NT2/D1 (cell line): ENCODE data around the gene SH3GL2.

ENCODE experiments used
- DNase-seq: peaks from one replicate; pipeline ENCODE4 v3.0.0-alpha.2; 2011; ENCODE audit warnings: low read depth, low spot score
- H3K27me3 ChIP-seq: 2 replicates; pipeline ENCODE4 v1.6.0; 2011; ENCODE audit warnings: mild to moderate bottlenecking; ENCODE audit not compliant: insufficient read length, insufficient read depth
- H3K36me3 ChIP-seq: 2 replicates; pipeline ENCODE4 v1.6.1; 2011; ENCODE audit warnings: mild to moderate bottlenecking, low read length, mixed read lengths; ENCODE audit not compliant: insufficient read depth, insufficient read length
- H3K4me1 ChIP-seq: 2 replicates; pipeline ENCODE4 v1.5.1; 2011; ENCODE audit not compliant: insufficient read depth, insufficient read length
- H3K4me3 ChIP-seq: 2 replicates; pipeline ENCODE4 v1.5.1; 2011; ENCODE audit warnings: low read depth; ENCODE audit not compliant: insufficient read length
- H3K9ac ChIP-seq: 2 replicates; pipeline ENCODE4 v1.6.0; 2011; ENCODE audit warnings: low read depth; ENCODE audit not compliant: insufficient read length
- H3K9me3 ChIP-seq: 2 replicates; pipeline ENCODE4 v1.5.1; 2011; ENCODE audit warnings: mild to moderate bottlenecking, low read length; ENCODE audit not compliant: insufficient read depth
- SUZ12 ChIP-seq: IDR thresholded peaks from 2 replicates; pipeline ENCODE4 v1.6.1; 2011; ENCODE audit not compliant: insufficient read length, insufficient read depth; ENCODE audit errors: extremely low read depth
- YY1 ChIP-seq: IDR thresholded peaks from 2 replicates; pipeline ENCODE4 v1.6.1; 2011; ENCODE audit not compliant: insufficient read length, insufficient read depth
- ZNF274 ChIP-seq: IDR thresholded peaks from 2 replicates; pipeline ENCODE4 v1.6.1; 2011; ENCODE audit warnings: mild to moderate bottlenecking, low read depth, low read length

SH3GL2 gene

GRCh38 chr9:17829812-17830385, 251.0 kb downstream of the SH3GL2 start:
- Histone ChIP-seq H3K9ac (no peak overlapping the region), H3K27me3 (no peaks in the 10 kb centered on the region), H3K4me3 (no peak overlapping the region), H3K9me3 (no peaks in the 10 kb centered on the region), H3K4me1 (peaks cover 2% of the 10 kb centered on the region), H3K36me3 (no peaks in the 10 kb centered on the region)
- TF ChIP-seq ZNF274 (no peak), YY1 (no peak), SUZ12 (no peak)
- DNase-seq = peak; percentile 36

- TF ChIP-seq YY1 = no peak
- Histone ChIP-seq H3K4me3 (no peak overlapping the region), H3K9ac (no peak overlapping the region), H3K9me3 (no peaks in the 10 kb centered on the region), H3K4me1 (peaks cover 2% of the 10 kb centered on the region), H3K27me3 (no peaks in the 10 kb centered on the region), H3K36me3 (no peaks in the 10 kb centered on the region)
- DNase-seq = no peak
These were observed 253.9 kb downstream of the SH3GL2 start for GRCh38 chr9:17832812-17833211.

- no peak for TF ChIP-seq YY1
- TF ChIP-seq SUZ12 = no peak
- no peak for TF ChIP-seq ZNF274
- peaks cover 2% of the 10 kb centered on the region for H3K4me1 ChIP-seq
- H3K9ac ChIP-seq = no peak overlapping the region
- no peak for DNase-seq
- H3K27me3 ChIP-seq = no peaks in the 10 kb centered on the region
- no peak overlapping the region for H3K4me3 ChIP-seq
- H3K9me3 ChIP-seq = no peaks in the 10 kb centered on the region
- no peaks in the 10 kb centered on the region for H3K36me3 ChIP-seq
These were observed 255.0 kb downstream of the SH3GL2 start for GRCh38 chr9:17833846-17834245.

- DNase-seq = no peak
- no peaks in the 10 kb centered on the region for H3K27me3 ChIP-seq
- H3K9ac ChIP-seq = no peak overlapping the region
- H3K36me3 ChIP-seq = no peaks in the 10 kb centered on the region
- H3K9me3 ChIP-seq = no peaks in the 10 kb centered on the region
- H3K4me1 ChIP-seq = no peaks in the 10 kb centered on the region
- no peak overlapping the region for H3K4me3 ChIP-seq
- TF ChIP-seq YY1 (no peak), SUZ12 (no peak), ZNF274 (no peak)
These were observed 259.1 kb downstream of the SH3GL2 start for GRCh38 chr9:17837965-17838364.

- H3K4me1 ChIP-seq = no peaks in the 10 kb centered on the region
- H3K9me3 ChIP-seq = peaks cover 7% of the 10 kb centered on the region; the same call in 1 of the 2 replicates
- H3K27me3 ChIP-seq = no peaks in the 10 kb centered on the region
- H3K4me3 ChIP-seq = no peak overlapping the region
- no peak overlapping the region for H3K9ac ChIP-seq
- DNase-seq = no peak
- H3K36me3 ChIP-seq = no peaks in the 10 kb centered on the region
- no peak for TF ChIP-seq ZNF274
- TF ChIP-seq SUZ12 = no peak
- TF ChIP-seq YY1 = no peak
These were observed 260.9 kb downstream of the SH3GL2 start for GRCh38 chr9:17839776-17840175.

DNA sequence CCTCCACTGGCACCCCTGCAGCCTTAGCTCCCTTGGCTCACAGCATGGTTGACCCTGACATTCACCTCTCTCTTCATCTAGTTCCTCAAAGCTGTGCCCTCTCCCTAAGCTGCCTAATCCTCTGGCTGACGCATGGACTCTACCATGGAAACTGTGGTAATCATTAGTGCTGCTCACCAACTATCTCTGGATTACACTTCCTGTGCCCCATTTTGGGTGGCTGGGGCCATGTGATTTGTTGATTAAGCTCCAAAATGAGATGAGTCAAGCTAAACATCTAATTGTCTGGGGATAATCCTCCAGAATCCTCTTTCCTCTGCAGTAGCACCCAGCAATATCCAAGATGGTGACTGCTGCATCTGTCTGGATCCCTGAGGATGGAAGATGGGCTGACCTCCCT, 264.4 kb downstream of the SH3GL2 start:
- Histone ChIP-seq H3K4me3 (no peak overlapping the region), H3K27me3 (no peaks in the 10 kb centered on the region), H3K9me3 (peaks cover 10% of the 10 kb centered on the region; the same call in 1 of the 2 replicates), H3K4me1 (no peaks in the 10 kb centered on the region), H3K9ac (no peak overlapping the region), H3K36me3 (no peaks in the 10 kb centered on the region)
- TF ChIP-seq ZNF274 (no peak), YY1 (no peak), SUZ12 (no peak)
- no peak for DNase-seq
